HG03354 (cell line): ENCODE measurements around the gene NKD1.

Experiments
- ATAC-seq: cut with Tn5 transposase; IDR thresholded peaks from one replicate; pipeline ENCODE4 v1.9.1; 2021; ENCODE audit warnings: mild to moderate bottlenecking; ENCODE audit not compliant: unreplicated experiment, poor library complexity, severe bottlenecking

NKD1 gene

DNA sequence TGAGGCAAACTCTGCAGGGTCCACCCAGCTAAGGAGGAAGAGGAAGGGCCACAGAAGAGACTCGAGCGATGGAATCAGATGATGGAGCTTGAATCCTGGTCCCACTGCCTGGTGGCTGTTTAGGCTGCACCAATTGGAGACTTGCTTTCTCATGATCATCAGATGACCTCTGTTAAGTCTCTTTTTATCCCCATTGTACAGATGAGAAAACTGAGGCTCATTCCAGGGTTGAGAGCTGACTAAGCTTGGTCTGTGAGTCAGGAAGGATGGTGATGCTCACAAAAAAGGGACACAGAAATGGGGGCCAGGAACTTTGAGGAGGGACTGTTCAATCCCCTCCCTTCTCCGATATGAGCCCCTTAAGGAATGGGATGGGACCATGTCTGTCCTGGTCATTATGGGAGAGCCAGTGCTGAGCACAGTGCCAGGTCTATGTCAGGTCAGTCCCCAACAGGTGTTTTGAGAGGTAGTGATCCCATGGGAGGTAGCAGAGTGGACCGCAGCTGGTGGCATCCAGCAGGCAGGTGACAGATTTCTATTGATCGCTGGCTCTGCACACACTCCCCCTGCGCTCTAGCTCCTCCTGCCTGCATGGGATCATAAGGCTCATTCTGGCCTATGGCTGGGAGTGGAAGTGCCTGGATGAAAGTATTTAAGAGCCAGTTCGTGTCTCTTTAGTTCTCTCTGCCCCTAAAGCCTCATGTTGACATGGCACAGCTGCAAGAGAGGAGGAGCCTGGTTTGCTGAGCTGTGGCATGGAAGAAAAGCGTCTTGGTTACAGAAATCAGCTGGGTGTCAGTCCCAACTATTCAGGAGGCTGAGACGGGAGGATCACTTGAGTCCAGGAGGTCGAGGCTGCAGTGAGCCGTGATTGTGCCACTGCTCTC is 105.7 kb downstream of the NKD1 start:
- ATAC-seq = no peak

DNA sequence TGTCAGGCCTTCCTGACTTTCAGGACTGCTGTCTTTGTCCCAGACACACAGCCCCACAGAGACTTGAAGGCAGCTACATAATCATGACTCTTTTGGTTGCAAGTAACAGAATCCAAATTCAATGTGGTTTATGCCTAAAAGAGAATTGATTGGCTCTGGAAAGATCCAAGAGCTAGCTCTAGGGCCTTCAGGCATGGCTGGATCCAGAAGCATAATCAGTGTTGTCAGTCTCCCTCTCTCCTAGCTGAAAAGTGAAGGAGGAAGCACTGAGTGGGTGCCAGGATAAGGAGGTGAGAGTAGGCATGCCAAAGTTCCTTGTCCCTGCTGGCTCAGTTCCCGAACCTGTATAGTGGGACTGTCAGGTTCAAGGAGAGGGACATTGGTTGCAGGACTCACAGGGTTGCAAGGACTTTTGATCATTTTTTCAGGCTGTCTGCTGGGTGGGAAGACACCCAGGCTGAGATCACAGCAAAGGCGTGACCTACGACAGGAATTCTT is 107.4 kb downstream of the NKD1 start:
- no peak for ATAC-seq

DNA sequence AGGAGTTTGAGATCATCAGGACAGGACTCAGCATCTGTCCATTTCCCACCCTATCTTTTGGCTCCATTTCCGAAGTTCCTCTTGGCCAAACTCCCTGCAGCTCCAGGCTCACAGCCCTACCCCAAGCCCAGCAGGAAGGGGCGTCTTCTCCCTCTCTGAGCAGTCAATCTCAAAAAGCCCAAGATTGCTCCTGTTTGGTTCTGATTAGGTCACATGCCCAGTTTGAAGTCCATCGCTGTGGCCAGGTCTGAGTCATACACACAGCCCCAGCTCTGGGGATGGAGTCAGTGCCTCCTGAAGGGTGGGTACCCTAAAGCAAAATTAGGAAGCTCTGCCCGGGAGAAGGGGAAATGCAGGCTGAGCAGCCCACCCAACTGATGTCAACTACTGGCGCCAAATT is 109.0 kb downstream of the NKD1 start:
- ATAC-seq = no peak

DNA sequence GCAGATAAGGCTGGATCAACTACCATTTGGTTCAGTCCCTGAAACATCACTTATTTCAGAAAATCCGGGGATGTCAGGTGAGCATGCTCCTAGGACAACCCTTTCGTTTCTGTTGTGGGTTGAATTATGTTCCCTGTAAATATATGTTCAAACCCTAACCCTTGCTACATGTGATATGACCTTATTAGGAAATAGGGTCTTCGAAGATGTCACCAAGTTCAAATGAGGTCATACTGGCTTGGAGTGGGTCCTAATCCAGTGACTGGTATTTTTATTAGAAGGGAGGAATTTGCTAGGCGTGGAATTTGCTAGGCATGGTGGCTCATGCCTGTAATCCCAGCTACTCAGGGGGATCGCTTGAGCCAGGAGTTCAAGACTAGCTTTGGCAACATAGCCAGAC is 111.6 kb downstream of the NKD1 start:
- no peak for ATAC-seq

DNA sequence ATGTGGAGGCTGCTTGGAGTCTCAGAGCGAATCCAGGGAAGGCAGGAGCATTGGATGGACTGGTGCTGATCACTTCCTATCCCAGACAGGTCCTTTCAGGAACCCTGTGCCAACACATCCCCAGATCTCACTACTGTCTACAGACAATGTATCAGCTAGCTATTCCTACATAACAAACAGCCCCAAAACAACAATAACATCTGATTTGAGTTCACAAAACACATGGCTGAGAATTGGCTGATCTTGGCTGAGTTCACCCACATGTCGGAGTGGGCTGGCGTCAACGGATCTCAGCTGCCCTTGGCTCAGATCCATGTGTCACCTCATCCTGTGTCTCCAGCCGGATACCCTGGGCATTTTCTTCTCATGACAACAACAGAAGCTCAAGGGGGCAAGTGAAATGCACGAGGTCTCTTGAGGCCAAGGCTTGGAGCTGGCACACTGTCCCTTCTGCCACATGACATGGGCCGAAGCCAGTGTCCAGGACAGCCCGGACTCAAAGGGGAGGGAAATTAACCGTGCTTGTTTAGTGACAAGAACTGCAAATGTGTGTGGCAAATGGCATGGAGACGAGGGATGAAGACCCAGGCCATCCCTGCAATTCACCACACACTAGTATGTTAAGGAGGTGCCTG is 114.2 kb downstream of the NKD1 start:
- ATAC-seq = no peak

DNA sequence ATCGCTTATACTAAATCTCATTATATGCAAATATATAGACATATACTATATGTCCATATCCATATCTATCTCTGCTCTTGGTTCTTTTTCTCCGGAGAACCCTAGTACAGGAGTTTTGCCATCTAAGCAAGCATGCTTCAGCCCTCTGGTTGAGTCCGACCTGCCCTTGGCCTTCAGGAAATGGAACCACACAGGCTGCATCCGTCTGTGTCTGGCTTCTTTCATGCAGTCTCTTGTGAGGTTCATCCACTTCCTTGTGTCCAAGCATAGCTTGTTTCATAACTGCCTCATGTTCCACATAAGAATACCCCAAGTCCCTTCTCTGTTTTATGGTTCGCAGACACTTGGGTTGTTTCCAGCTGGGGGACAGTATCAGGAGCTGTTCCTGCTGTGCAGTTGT is 116.1 kb downstream of the NKD1 start:
- no peak for ATAC-seq

DNA sequence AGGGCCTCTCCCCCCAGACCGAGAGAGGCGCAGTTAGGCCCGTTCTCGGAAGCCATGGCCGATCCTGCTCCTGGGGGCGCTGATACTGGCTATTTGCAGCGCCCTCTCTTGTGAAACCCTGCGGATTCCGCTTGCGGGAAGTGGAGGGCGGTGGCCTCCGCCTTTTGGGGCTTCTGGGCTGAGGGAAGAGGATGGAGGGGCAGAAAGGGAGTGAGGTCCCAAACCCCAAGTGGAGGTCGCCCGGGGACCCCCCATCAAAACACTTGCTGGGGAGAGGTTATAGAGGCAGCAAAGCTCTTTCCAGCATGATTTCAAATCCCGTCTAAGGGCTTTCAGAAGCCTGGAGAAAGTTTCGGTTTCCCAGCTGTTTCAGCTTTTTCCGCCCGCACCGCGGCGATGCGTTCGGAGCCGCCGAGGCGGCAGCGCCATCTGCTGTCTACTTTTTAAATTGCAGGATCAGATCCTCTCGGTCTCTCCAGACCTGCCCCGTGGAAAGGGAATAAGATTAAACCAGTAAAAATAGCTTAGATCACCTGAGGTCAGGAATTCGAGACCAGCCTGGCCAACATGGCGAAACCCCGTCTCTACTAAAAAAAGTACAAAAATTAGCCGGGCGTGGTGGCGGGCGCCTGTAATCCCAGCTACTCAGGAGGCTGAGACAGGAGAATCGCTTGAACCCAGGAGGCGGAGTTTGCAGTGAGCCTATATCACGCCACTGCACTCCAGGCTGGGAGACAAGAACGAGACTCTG is 117.1 kb downstream of the NKD1 start:
- ATAC-seq = peak; percentile 56

DNA sequence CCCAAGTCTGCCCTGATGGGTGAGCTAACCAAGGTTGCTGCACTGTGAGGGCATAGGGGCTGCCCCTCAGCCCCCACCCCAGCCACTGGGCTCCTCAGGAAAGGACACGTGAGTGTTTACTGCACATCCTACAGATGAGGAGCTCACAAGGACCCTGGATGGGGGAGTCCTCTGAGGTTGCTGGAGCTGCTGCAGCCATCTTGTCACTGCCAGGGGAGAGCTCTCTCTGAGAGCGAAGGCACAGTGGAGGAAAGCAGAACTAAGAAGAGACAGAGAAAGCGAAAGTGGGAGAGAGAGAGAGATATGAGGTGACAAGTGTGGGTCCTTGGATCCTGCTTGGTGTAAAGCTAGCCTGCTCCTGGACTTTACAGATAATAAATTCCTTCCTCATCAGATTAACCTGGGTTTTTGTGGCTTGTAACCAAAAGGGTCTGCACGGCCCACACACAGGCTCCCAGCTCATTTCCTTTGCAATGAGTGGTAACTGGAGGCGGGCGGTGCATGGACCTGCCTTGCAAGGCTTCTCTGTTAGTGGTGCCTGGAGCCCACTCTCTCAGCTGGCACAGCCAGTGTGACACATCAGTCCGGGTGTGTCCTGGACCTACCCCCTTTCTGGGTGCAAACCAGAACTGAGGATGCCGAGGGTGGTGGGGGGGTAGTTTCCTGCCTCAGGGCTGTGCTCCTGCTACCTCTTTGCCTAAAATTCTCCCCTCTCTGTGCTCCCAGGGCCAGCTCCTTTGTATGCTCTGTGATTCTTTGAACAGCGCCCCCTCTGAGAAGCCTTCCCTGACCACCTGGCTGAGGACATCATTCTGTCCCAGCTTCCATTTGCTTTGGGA is 118.7 kb downstream of the NKD1 start:
- ATAC-seq = peak; percentile 89

DNA sequence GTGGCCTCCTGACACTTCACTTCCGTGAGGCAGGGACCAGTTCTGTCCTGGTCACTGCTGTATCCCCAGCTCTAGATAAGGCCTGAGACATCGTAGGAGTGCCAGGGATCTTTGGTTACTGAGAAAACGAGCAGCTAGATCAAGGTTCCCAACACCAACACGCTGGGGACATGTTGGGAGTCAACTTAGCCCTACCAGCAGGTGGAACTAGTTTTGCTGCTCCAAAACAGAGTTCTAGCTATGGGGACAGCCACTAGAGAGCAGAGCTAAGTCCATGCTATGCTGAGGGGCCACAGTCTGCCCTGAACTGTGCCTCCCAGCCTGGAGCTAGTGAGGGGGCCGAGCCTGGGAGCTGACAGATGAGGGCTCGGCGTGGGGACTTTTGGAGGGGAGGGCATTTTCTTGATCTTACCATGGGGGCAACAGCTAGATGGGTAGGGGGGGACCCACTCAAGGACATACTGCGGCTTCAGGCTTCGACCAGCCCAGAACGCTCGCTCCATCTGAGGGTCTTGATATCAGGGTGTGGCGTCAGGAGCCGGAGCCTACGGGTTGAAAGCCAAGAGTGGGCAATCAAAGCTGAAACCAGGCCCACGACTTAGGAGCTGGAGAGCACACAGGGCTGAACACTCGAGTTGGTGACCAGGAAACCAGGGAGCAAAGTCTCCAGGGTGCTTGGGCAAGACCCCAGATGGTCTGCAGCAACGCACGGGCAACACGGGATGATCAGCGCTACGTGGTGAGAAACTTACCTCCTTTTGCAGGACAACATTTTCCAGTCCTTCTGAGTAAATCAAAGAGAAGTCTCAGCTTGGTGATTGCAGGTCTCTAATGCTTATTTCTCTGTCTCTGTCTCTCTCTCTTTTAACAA is 119.5 kb downstream of the NKD1 start:
- ATAC-seq = no peak

DNA sequence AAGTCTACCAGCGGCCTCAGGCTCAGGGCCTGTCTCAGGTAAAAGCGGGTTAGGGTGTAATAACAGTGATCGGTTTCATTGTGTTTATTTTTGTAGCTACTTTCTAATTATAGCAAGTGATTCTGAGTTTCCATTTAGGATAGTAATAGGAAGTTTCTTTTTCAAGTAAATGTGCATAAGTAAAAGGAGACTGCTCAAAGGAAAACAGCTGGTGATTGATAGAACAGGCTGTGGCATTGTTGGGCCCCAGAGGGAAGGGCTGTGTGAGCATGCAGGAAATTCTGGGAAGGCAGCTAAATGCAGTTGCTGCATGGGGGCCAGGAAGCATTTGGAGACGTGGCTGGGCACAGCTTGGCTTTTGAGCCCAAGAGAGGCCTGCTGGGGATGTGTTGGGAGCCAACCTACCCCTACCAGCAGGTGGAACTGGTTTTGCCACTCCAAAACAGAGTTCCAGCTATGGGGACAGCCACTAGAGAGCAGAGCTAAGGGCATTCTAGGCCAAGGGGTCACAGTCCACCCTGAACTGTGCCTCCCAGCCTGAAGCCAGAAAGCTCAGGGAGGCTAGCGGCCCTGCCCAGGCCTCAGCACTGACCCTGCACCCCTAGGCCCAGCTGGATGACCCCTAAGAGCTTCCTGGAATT is 120.3 kb downstream of the NKD1 start:
- no peak for ATAC-seq

DNA sequence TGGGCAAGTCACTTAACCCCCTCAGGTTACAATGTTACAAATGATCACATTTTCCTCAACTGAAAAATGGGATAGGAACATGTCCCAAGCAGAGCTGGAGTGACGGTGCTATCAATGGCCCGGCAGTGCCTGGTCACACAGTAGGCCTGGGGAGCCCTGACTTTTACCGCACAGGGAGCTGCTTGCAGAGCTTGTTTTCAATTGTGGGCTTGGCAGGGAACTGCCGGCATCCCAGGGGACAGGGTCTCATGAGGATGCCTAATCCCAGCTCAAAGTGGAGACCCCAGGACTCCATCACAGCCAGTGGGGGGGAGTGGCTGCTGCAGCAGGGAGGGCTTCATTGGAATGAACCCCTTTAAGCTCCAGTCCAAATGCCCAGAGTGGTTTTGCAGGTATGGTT is 121.5 kb downstream of the NKD1 start:
- ATAC-seq = no peak

DNA sequence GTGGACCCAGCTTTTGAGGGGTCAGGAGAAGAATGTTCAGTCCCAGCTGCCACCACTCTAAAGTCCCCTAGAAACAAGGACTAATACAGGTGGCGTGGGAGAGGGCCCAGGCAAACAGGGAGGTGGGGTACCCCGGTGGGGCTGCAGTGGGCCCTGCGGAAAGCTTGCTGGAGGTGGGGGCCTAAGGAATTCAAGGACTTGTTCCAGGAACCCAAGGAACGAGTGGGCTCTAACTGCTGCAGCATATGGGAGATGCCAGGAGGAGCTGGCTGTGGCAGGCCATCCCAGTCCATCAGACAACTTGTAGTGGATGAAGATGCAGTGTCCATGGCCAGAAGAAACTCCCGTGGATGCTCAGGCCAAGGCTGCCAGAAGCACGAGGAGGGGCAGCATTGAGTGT is 122.3 kb downstream of the NKD1 start:
- ATAC-seq = no peak

DNA sequence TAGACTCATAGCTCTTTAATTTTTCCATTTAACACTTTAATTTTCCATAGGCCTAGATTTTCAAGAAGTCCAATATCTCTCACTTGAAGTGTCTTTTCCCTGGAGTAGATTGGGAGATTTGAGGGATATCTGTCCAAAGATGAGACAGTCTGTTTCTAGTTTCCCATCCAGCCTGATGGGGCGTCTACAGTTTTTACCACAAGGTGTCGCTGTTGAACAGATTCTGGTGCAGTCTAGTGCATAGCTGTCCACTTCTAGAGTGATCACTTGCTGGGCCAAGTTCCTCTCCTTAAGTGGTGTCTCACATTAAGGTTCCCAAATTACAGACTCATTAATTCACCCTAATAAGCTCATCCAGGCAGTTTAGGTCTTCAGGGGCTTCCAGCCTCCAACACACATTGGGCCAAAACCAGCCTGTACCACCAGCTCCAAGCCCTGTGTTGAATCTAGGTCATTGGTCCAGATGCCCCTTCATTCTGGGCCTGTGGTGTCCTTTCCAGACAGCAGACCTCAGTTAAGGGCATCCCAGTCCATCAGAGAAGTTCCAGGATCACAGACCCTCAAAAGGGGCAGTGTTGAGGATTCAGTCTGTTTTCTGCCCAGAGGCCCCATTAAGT is 123.6 kb downstream of the NKD1 start:
- ATAC-seq = no peak

DNA sequence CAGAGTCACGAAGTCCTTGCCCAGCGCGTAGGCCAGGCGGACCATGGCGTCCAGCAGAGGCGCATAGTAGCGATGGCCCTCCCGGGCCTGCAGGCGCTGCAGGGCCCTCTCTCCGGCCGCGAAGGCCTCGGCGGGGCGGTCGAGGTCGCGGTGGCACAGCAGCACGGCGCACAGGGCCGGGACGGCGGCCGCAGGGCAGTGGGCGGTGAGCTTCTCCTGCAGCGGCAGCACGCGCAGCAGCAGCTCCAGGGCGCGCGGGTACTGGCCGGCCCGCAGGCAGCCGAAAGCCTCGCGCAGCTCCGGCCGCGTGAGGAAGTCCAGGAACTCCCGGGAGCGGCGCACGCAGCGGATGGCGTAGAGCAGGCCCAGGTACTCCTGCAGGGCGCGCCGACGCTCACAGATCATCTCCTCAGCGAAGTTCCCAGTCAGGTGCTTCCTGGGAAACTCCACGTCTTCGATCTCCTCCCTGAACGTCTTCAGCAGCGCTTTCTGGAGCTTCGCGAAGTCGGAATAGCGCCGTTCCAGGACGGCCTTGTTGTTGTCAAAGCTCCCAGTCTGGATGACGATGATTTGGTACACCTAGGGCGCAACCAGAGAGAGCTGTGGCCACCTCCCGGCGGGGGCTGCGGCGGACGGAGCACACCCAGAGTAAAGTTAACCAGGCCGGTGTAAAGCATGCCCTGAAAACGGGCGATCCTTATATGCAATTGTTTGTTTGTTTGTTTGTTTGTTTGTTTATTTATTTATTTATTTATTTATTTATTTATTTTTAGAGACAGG is 125.5 kb downstream of the NKD1 start:
- no peak for ATAC-seq

DNA sequence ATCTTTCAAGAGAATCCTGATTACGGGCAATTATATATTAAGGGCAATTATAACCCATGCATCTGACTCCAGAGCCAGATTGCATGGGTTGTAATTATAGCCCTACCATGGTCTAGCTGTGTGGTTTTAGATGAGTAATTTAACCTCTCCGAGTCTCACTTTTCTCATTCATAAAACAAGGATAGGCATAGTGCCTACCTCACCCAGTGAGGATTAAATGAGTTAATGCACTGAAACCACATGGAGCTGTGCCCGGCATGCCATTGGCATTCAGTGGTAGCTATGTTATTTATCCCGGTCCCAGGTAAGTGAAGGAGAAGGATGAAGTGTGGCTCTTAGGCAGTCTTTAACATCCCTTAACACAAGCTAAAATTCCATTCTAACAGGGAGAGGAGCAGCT is 126.6 kb downstream of the NKD1 start:
- ATAC-seq = no peak

DNA sequence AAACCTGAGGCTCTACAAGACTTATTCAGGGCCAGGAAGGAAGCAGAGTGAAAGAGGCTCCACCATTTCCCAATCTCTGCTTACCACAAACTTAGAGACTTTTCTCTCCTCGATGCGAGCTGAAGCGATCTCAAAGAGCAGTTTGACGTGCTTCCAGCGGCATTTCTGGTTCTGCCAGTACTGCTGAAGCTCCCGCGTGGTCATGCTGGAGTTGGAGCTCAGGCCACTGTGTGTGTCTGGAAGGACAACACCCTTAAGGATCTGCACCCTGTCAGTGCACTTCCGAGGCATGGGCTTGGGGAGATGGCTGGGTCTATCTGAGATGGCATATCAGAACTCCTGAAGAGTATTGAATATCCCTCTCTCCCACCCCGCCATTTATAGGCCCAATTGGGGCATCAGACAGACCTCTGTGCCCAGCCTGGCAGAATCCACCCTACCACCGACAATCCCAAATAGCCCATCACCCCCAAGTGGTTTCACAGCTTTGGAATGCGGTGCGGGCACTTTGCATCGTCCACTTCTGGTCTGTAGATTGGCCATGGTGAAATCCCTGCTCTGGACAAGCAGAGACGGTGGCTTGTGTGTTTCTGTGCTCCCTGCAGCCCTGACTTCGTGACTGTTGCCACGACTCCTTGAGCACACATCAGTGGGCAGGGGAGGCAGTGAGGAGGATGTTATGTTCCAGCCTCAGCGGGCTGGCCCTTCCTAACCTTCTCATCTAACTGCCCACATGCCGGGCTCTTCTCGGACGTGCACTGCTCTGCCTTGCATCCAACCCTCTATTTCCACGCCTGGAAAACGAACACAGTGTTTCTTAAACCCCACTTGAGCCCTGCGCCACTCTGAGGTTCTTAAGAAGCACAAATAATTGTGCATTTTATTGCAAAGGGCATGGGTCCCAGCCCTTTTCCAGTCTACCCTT is 127.8 kb downstream of the NKD1 start:
- ATAC-seq = no peak
